GM18519 (cell line): Measurements from ENCODE around the gene CD300LB.
"Not testable (repeated sequence)": the region's sequence is repeated elsewhere in the genome, so short reads cannot be mapped to it uniquely, and the experiment has no call there.

Experiments
- ATAC-seq: cut with Tn5 transposase; IDR thresholded peaks from one replicate; pipeline ENCODE4 v1.9.1; 2021; ENCODE audit warnings: mild to moderate bottlenecking, moderate library complexity; ENCODE audit not compliant: unreplicated experiment, low FRiP score

The CD300LB gene

DNA sequence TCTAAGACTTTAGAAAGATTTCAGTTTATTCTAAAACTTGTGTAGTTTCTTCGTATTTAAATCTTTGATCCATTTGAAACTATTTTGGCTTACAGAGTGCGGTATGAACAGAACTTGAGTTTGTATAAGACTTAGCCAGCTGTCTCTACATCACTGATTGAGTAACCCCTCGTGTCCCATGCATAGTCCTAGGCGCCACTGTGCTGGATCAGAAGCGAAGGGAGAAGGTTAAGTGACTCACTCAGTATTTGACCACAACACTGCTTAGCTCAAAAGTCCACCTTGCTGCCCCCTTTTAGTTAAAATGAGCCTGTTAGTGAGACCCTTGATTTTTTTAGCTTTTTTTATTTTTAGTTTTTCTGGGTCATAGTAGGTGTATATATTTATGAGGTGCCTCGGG, 28.4 kb downstream of the CD300LB start:
- no peak for ATAC-seq

DNA sequence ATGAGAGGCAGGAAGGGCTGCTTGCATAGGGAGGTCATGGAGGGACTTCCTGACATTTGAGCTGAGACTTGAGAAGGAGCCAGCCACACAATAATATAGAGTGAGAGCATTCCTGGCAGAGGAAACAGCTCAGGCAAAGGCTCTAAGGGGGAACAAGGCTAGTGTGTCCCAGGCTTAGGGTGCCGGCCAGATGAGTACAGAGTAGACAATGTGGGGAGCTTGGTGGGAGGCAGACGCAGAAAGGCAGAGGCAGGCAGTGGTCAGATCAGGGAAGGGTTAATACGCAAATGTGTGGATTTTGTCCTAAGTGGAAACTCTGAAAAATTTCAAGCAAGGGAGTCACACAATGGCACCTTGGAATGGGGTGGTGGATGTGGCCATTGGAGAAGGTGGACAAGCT, 31.3 kb downstream of the CD300LB start:
- no peak for ATAC-seq

GRCh38 chr17:74497471-74497870, 33.8 kb downstream of the CD300LB start:
- ATAC-seq, result no peak

DNA sequence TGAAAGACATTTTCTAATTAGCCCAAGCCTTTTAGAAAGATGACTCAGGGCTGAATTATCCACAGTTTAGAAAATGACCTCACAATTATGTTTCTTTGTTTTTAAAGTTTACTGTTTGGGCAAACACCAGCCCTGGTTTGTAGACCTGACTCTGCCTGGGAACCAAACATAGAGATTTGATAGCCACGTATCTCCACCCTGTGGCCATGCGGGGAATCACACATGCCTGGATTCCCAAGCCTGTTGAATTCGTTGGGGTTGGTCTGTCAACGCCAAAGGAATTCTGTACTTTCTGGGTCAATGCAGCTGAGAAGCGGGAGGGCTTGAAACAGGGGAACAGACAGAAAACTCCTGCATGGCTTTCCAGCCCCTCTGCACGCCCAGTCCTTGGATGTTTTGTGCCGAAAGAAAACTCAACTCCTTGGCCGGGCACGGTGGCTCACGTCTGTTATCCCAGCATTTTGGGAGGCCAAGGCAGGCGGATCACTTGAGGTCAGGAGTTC, 37.9 kb downstream of the CD300LB start:
- ATAC-seq, result no peak

GRCh38 chr17:74491626-74492025, 39.6 kb downstream of the CD300LB start:
- no peak for ATAC-seq

- no peak for ATAC-seq
Observed at GRCh38 chr17:74490716-74491115, 40.6 kb downstream of the CD300LB start.

- ATAC-seq, result not testable (repeated sequence)
Observed at GRCh38 chr17:74488276-74488675, 43.0 kb downstream of the CD300LB start.

- ATAC-seq, result no peak
Observed at GRCh38 chr17:74485841-74486240, 45.4 kb downstream of the CD300LB start.

- no peak for ATAC-seq
Observed at GRCh38 chr17:74485022-74485743, 46.1 kb downstream of the CD300LB start.

GRCh38 chr17:74484066-74484465, 47.2 kb downstream of the CD300LB start:
- ATAC-seq, result no peak

DNA sequence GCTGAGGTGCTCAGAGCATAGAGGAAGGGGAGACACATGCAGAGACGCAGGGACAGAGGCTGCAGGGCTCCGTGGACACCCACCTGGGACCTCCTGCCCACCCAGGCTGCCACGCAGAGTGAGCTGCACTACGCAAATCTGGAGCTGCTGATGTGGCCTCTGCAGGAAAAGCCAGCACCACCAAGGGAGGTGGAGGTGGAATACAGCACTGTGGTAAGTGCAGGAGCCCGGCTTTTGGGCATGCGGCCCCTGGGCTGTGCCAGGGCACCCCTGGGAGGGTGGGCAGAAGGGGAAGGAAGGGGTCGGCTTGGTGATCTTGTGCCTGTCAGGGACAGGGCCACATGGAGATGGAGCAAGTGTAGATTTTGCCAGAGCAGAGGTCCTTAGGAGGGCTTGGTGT, 49.7 kb downstream of the CD300LB start:
- ATAC-seq, result no peak

- ATAC-seq, result no peak
Observed at GRCh38 chr17:74480290-74480689, 51.0 kb downstream of the CD300LB start.

DNA sequence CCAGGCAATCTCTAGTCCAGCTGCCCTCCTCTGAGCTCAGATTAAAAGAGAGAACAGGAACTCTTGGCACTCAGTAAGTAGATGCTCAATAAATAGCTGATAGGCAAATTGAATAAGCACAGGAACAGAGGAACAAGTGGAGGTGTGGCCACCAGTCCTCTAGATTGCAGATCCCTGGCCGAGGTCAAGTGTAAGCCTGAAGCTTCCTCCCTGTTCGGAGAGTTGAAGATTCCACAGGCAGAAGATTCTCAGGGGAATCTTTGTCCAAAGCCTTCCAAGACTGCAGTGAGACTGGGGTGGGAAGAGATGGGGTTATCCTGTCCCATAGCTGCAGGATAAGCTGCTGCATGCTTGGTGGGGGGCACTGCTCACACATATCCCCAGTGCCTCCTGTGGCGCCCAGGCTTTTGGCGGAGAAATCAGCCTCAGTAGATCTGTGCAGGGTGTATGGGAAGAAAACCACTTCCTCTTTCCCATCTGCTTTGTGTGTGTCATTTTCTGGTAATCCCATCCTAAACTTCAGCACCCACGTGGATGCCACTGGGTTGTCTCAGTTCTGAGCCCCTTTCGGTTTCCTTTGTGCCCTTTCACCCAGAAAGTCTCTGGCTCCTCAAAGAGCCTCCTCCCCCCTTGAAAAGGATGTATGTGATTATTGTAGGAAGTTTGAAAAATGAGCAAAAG, 52.7 kb downstream of the CD300LB start:
- no peak for ATAC-seq

DNA sequence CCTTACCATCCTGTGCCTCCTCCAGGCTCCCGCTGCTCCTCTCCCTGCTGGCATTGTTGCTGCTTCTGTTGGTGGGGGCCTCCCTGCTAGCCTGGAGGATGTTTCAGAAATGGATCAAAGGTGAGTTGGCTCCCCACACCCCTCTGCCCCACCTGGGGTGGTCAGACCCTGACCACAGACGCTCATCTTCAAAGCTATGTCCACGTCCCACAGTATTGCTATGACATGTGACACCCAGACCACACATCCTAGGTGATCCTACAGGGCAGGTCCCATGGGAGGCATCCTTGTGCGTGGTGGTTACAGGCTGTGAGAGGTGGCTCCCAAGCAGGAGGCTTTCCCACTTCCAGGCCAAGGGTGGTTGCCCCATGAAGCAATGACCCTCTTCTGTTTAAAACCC, 53.9 kb downstream of the CD300LB start:
- no peak for ATAC-seq

- ATAC-seq, result no peak
Observed at GRCh38 chr17:74475189-74475588, 56.1 kb downstream of the CD300LB start.

DNA sequence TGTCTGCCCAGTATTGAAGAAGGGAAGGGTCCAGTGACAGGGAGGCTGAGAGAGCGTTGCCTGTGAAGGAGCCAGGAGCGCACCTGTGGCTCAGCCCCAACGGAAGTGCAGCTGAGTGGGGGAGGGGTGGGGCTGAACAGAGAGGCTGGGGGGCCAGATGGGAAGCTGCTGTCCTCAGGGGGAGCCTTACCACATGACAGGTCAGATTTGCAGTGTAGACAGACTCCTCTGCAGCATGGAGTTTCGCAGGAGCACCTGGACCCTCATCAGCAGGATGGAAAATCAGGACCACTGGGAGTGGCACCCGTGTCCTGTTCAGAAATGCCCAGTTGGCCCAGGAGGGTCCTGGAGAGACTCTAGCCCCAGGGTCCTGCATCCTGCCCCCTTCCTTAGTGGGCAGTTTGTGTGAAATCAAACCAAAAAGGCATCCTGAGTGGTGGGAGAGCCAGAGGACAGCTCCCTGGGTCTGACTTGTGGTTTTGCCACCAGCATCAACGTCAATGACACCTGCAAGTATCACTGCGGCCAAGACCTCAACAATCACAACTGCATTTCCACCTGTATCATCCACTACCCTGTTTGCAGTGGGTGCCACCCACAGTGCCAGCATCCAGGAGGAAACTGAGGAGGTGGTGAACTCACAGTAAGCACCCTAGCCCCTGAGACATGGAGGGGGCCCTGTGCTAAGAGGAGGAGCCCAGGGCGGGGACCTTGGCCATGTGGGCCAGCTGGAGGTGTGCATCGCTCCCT, 57.1 kb downstream of the CD300LB start:
- no peak for ATAC-seq

- no peak for ATAC-seq
Observed at GRCh38 chr17:74473294-74473693, 58.0 kb downstream of the CD300LB start.

DNA sequence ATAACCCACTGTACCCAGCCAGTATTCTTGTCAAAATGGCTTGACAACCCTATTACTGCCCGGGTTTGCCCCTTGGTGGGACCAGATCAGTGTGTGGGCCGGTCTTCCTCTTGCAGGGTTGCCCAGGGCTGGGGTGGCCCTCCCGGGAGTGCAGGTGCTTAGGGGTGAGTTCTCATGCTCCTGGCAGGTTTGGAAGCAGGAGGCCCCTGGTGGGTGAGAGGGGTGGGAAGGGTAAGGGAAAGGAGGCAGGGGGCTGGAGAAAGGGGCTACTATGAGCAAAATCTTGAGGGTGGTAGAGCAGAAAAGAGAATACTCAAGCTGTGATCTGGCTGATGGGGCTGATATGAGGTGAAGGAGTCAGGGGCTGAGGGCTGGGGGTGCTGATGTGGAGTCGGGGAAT, 58.4 kb downstream of the CD300LB start:
- no peak for ATAC-seq

DNA sequence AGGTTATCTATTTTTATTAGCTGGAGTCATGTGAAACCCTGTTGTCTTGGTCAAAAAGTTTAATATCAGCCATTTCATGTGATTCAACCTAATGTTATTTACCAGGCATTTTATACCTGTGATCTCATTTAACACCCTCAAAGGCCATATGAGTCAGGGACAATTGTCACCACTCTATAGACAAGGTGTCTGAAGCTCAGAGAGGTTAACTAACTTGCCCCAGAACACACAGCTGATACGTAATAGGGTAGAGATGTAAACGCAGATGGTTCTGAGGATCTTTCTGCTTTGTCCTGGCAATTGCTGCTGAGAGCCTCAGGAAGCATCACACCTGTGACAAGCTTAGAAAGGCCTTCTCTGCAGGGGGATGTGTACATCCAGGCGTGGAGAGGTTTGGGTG, 59.9 kb downstream of the CD300LB start:
- no peak for ATAC-seq
